Spleen (tissue), 7 donors: ENCODE measurements around the gene GOLT1A.

Experiments
- POLR2A ChIP-seq, 3 donors: fragments of 450-650 bp; IDR thresholded peaks; one replicate each; pipeline ENCODE4 v1.5.1; 2017; ENCODE audit warnings: antibody characterized with exemption in 3 of 3, mild to moderate bottlenecking in 1 of 3
- POLR2AphosphoS5 ChIP-seq, 3 donors: sonication (generic); formaldehyde crosslinking; IDR thresholded peaks; one replicate each; pipeline ENCODE4 v1.5.1; 2017; ENCODE audit warnings: antibody characterized with exemption in 3 of 3
- TF ChIP-seq, protein P1 (sequence below), 11 experiments: fragments of 200-600 bp in 7 of 11; fragments of 450-650 bp in 4 of 11; sonication (generic) in 4 of 11; IDR thresholded peaks in 8 of 11; conservative IDR thresholded peaks in 3 of 11; 1 replicate in 7 of 11; 2 replicates in 4 of 11; pipeline versions ENCODE4 v1.4.0 to v1.8.0; 2016 to 2021; ENCODE audit warnings: antibody characterized with exemption in 11 of 11, inconsistent platforms in 4 of 11, mild to moderate bottlenecking in 1 of 11
- donor health status: DM: no; HTN: no; CAD: no; lungs with moderate emphysema.
- donor health status: DM: no; HTN: no; CAD: no.
- donor health status: DM: no; HTN: no; CAD: no.

- TF ChIP-seq, protein P1, sequence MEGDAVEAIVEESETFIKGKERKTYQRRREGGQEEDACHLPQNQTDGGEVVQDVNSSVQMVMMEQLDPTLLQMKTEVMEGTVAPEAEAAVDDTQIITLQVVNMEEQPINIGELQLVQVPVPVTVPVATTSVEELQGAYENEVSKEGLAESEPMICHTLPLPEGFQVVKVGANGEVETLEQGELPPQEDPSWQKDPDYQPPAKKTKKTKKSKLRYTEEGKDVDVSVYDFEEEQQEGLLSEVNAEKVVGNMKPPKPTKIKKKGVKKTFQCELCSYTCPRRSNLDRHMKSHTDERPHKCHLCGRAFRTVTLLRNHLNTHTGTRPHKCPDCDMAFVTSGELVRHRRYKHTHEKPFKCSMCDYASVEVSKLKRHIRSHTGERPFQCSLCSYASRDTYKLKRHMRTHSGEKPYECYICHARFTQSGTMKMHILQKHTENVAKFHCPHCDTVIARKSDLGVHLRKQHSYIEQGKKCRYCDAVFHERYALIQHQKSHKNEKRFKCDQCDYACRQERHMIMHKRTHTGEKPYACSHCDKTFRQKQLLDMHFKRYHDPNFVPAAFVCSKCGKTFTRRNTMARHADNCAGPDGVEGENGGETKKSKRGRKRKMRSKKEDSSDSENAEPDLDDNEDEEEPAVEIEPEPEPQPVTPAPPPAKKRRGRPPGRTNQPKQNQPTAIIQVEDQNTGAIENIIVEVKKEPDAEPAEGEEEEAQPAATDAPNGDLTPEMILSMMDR (IDR thresholded peaks at IDR 0.05 in 8 of 11, conservative IDR thresholded peaks at IDR 0.05 in 3 of 11): no peak
- no peak for TF ChIP-seq POLR2AphosphoS5 (IDR thresholded peaks at IDR 0.05)
- TF ChIP-seq POLR2A (IDR thresholded peaks at IDR 0.05): no peak
Observed at GRCh38 chr1:204250428-204251030, 36.7 kb upstream of the GOLT1A start.
